Measurements from ENCODE around the gene TSPAN11. TPM values are rescaled to one million over a fixed set of nuclear protein-coding genes. Genes with fewer than 3 reads are reported as not detected.

Gene TSPAN11
- total RNA-seq, 1 donor from 2014 or later: 1.4 TPM

DNA sequence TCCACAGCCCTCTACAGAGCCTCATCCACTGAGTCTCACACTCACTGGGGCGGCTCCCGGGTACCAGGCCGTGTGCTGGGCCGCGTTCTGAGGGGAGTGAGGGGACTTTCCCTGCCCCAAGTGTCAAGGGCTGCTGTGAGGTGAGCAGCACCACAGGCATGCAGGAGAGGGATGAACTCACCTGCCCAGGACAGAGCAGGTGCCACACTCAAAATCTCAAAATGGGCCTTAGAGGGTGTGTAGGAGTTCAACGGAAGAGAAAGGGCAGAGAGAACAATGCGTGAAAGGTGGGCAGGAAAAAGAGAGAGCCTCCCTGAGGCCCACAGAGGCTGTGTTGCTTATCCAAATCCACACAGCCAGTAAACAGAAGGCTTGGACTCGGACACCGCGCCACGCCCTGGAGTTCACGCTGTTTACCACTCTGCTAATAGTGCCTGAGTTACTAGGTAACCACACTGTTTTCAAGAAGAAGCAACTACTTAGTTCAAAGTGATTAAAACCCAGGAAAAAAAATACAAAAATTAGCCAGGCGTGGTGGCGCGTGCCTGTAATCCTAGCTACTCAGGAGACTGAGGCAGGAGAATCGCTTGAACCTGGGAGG, 32.7 kb downstream of the TSPAN11 start:
- DNase-seq (ENCODE audit: low spot score): no peak

DNA sequence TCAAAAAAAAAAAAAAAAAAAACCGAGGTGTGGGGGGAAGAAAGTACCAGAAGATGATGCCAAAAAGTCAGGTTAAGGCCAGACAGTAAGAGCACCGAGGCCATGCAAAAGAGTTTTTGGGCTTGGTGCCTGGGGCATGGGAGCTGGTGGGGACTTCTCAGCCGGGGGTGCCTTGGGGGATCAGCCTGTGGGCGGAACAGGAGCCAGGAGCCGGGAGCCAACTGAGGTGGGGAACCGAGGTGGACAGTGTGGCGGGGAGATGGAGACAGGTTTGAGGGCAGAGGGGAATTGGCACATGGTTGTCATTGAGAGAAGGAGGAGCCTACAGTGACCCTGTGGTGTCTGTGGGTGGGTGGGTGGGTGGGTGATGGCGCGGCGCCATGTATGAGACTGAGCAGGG, 33.2 kb downstream of the TSPAN11 start:
- no peak for DNase-seq (ENCODE audit: low spot score)

- no peak for DNase-seq (ENCODE audit: low spot score)
Measured at GRCh38 chr12:30961030-30961429, 34.5 kb downstream of the TSPAN11 start.

DNA sequence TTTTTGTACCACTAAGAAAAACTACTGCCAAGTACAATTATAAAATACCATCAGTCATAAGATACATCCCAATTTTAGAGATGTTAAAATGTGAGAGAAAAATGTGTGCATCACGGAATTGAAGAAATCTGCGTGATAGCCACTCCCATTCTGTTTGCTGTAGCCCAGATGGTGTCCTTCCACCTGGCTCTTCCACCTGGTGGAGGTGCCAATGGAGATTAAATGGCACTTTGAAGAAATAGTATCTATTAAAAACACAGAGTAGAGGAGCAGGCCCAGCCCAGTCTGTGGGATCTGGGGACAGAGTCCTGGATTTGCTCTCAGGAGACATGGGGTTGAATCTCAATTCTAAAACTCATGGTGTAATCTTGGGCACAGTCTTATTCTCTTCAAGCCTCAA, 35.5 kb downstream of the TSPAN11 start:
- no peak for DNase-seq (ENCODE audit: low spot score)

DNA sequence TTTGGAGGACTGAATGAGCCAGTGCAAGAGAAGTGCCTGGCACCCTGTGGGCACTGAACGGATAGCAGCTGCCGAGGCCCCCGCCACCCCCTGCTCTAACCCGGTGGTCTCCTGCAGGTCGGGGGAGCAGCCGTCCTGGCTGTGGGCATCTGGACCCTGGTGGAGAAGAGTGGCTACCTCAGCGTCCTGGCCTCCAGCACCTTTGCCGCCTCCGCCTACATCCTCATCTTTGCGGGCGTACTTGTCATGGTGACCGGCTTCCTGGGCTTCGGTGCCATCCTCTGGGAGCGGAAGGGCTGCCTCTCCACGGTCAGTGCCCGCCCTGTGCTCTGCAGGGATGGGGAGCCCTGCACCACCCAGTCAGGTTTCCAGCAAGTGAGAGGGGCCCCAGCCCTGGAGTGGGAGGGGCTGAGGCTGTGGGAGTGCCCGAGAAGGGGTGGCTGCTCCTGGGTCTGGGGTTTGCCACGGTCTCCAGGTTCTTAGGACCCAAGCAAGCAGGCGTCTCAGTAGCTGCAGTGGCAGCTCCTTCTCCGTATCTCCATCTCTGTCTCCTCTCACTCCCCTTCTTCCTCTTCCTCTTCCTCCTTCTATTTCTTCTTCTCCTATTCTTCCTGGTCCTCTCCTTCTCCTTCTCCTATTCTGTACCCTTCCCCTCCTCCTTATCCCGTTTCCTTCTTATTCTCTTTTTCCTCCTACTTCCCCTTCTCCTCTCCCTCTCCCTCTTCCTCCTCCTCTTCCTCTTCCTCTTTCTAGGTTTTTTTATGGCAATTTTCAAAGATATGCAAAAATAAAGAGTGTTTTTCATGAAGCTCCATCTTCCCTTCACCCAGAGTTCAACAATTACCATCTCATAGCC, 37.4 kb downstream of the TSPAN11 start:
- no peak for DNase-seq (ENCODE audit: low spot score)

DNA sequence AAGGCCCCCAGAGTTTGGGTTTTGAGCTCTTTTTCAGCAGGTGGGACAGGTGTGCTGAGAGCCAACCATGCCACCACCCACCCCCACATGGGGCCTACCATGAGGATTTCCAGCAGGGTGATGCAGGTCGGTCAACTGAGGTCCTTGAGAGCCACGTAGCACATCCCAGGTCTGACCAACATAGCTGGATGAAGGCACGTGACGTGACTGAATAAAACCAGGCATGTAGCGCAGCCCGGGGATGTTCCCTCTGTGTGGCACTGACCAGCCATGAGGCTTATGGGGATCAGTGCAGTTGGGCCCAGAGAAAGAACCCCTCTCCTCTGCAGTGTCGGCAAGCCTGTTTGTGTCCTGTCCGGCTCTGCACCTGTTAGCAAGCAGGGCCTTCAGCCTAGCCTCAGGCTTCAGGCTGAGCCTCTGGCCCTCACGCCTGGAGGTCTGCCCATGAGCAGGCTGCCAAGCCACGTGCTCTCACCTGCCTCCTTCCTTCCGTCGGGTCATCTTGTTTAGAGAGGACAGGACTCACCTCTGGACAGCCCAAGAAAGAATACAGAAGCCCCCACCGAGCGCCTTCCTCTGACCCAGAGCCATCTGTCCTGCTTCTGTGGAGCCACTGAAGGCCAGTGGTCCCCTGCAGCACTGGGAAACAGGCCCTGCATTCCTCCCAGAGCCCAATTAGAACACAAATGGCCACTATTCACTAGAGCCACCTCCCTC, 38.5 kb downstream of the TSPAN11 start:
- no peak for DNase-seq (ENCODE audit: low spot score)

- DNase-seq (ENCODE audit: low spot score): no peak
Measured at GRCh38 chr12:30965613-30965985, 39.1 kb downstream of the TSPAN11 start.

- no peak for DNase-seq (ENCODE audit: low spot score)
Measured at GRCh38 chr12:30967026-30967425, 40.5 kb downstream of the TSPAN11 start.

GRCh38 chr12:30968211-30968610, 41.7 kb downstream of the TSPAN11 start:
- no peak for DNase-seq (ENCODE audit: low spot score)

DNA sequence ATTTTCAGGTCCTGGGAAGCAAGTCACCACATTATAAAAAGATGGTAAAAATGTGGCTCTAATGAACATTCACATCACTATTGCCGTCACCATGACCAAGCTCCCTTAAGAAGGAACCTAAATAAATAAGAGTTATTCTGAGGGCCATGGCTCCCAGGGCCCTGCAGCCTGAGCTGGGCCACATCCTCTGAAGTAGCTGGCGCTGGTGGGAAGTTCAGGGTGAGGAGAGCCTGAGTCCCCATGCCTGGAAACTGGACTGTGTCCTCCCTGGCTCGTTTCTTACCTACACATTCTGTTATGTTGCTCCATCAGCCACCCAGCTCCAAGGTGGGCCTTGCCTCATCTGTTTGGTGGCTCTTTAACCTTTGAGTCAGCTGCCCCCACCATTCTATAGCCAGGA, 42.5 kb downstream of the TSPAN11 start:
- DNase-seq (ENCODE audit: low spot score): no peak

GRCh38 chr12:30969606-30970395, 43.3 kb downstream of the TSPAN11 start:
- no peak for DNase-seq (ENCODE audit: low spot score)

DNA sequence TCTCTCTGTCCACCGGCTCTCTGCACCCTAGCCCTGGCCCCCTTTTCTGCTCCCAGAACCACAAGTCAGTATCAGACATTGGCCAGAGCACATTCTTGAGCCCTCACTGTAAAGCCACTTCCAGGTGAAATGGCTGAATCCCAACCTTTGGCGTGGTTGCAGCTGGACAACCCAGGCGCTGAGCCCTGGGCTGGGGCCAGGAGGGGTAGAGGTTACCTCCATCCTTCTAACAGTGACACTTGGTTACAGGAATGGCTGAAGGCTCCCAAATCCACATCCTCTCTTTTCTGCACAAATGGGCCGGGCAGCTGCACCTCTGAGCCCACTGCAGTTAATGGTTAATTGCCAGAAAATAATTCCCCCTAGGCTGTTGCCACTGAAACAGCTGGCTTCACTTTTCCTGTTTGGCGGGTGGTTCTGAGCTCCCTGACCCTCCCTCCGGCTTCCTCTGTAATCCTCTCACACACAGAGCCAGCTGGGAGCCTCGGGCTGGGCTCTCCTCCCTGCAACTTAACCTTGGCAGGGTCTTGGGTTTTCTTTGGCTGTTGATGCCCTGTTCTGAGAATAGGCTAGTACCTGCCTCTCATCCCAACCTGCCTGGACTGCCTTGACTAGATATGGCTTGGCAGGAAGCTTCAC, 44.1 kb downstream of the TSPAN11 start:
- DNase-seq (ENCODE audit: low spot score): no peak

GRCh38 chr12:30972035-30972434, 45.5 kb downstream of the TSPAN11 start:
- no peak for DNase-seq (ENCODE audit: low spot score)

GRCh38 chr12:30973175-30973574, 46.6 kb downstream of the TSPAN11 start:
- no peak for DNase-seq (ENCODE audit: low spot score)

DNA sequence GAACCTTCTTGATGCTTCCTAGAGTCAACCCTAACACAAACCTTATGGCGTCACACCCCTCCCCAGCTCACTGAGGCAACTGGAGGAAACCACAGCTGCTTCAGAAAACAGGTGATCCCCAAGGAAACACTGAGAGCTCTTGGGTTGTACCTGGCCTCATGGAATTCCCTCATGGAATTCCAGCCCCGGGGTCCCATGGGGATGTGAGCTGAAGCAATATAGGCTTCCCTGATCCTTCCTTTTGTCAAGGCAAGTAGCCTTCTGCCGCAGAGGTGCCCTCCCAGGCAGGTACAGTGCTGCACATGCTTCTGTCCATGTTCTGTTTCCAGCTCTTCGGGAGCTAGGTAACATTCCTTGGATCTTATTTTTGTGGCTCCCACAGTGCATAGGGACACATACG, 47.3 kb downstream of the TSPAN11 start:
- DNase-seq (ENCODE audit: low spot score): no peak

DNA sequence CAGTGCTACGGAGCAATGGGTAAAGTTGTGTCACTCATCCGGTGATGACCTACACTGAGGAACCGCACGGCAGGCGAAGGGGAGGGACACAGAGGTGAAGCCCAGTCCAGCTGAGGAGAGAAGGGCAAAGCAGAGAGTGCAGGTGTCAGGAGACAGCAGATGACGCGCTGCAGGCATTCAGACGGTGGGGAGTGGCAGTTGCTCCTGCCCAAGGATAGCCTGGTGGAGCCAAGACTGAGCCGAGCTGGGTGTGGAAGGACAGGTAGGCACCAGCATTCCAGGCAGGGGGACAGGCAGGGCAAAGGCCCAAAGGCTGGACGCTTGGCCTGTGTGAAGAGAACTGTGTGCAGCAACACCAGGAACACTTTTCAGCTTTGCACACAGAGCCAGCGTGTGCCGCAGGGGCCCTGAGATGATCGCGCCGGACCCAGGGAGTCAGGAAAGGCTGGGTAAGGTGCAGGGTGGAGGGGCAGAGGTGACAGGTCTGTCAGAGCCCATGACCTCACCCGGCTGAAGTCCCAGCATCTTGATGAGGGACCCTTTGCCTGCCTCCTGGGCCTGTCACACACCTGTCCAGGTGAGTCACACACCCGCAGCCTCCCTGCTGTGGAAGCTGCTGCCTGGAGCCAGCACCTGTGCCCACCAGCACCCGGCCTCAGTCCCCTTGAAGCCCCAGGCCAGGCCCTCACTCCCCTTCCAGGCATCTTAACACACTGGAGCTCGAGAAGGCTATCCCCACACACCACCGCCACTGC, 48.4 kb downstream of the TSPAN11 start:
- DNase-seq (ENCODE audit: low spot score): no peak

DNA sequence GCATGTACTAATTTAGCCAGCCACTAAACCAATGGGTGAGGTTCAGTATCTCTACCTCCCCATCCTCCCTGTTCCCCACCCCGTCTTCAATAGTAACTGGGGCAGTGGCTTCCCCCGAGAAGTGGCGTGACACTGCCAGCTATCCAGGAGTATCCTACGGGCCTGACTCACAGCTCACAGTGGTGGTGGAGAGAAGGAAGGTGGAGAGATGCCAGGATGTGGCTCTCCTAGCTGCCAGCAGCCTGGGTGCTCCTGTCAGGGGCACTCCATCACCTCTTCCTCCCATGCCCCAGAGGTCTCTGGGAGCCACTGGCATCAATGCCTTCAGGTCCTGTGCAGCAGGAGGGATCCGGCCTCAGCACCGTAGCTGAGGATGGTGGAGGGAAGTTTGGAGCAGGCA, 49.0 kb downstream of the TSPAN11 start:
- no peak for DNase-seq (ENCODE audit: low spot score)

- DNase-seq (ENCODE audit: low spot score): no peak
Measured at GRCh38 chr12:30976206-30976605, 49.7 kb downstream of the TSPAN11 start.

GRCh38 chr12:30977124-30977523, 50.6 kb downstream of the TSPAN11 start:
- no peak for DNase-seq (ENCODE audit: low spot score)

Measured in mesenteric fat pad (tissue), 1 donor.